22Rv1 (cell line): ENCODE results near the gene ZNF280D.

Experiments
- CTCF ChIP-seq: fragments of 450-650 bp; IDR thresholded peaks from 2 replicates; pipeline ENCODE4 v1.5.1; 2017; ENCODE audit warnings: mild to moderate bottlenecking
- ZFX ChIP-seq: fragments of 450-650 bp; IDR thresholded peaks from 2 replicates; pipeline ENCODE4 v1.6.1; 2017; ENCODE audit warnings: antibody characterized with exemption, borderline replicate concordance

GRCh38 chr15:56619887-56620286 lies 113.4 kb downstream of the ZNF280D start:
- TF ChIP-seq CTCF (no peak), ZFX (no peak)
